T-cell (primary cell): ENCODE data around the gene PSMD7. TPM values are rescaled to one million over a fixed set of nuclear protein-coding genes. Genes with fewer than 3 reads are reported as not detected.

Experiments
- ATAC-seq, 4 experiments: fragments of 200-7000 bp in 3 of 4; fragments of 150-1000 bp in 1 of 4; cut with Tn5 transposase; replicated peaks in 1 of 4; 1 replicate in 3 of 4; 2 replicates in 1 of 4; pipeline ENCODE4 v1.10.0; 2021; ENCODE audit warnings: moderate library complexity in 3 of 4, mild to moderate bottlenecking in 2 of 4, moderate number of reproducible peaks in 1 of 4
- CTCF ChIA-PET, 2 donors: fragments of 300-600 bp; sonication (Branson Sonifier 250); formaldehyde crosslinking; loops; one replicate each; lab custom pipeline; 2022; ENCODE audit warnings: antibody characterized with exemption in 2 of 2; lab: Charles Lee
- POLR2A ChIA-PET, 2 donors: fragments of 300-600 bp; sonication (Branson Sonifier 250); formaldehyde crosslinking; loops; one replicate each; lab custom pipeline; 2022; ENCODE audit warnings: antibody characterized with exemption in 2 of 2; lab: Charles Lee
- DNase-seq, 35 experiments: peaks; one replicate each; pipeline versions ENCODE4 v3.0.0 to v3.0.0-alpha.2; 2013 to 2023
- H3K27ac ChIP-seq: one replicate; pipeline ENCODE4 v1.5.1; 2013; ENCODE audit warnings: low read length
- H3K27me3 ChIP-seq, 2 experiments: replicated peaks in 1 of 2; 1 replicate in 1 of 2; 2 replicates in 1 of 2; pipeline versions ENCODE4 v1.6.1 to v1.7.0; 2013; ENCODE audit warnings: low read length in 1 of 2, mixed read lengths in 1 of 2; ENCODE audit not compliant: control insufficient read depth in 2 of 2, insufficient read depth in 2 of 2; ENCODE audit errors: extremely low read depth in 1 of 2
- H3K36me3 ChIP-seq, 2 donors: 1 replicate in 1 of 2; 2 replicates in 1 of 2; pipeline versions ENCODE4 v1.6.1 to v1.7.0; 2013; ENCODE audit warnings: low read length in 1 of 2; ENCODE audit not compliant: control insufficient read depth in 2 of 2, insufficient read depth in 1 of 2; ENCODE audit errors: extremely low read depth in 1 of 2
- H3K4me1 ChIP-seq, 2 experiments: 1 replicate in 1 of 2; 2 replicates in 1 of 2; pipeline versions ENCODE4 v1.6.1 to v1.7.0; 2013; ENCODE audit warnings: low read length in 2 of 2, mixed read lengths in 1 of 2; ENCODE audit not compliant: insufficient read depth in 2 of 2, control insufficient read depth in 1 of 2; ENCODE audit errors: extremely low read depth in 1 of 2
- H3K4me3 ChIP-seq, 2 donors: 1 replicate in 1 of 2; 2 replicates in 1 of 2; pipeline versions ENCODE4 v1.5.1 to v1.7.0; 2013; ENCODE audit warnings: mild to moderate bottlenecking in 2 of 2, low read length in 1 of 2, moderate library complexity in 1 of 2; ENCODE audit not compliant: control insufficient read depth in 1 of 2; ENCODE audit errors: extremely low read depth in 1 of 2
- H3K9me3 ChIP-seq: 2 replicates; pipeline ENCODE4 v1.7.0; 2013
- H3K27ac Mint-ChIP-seq, 2 donors: one replicate each; pipeline ENCODE4 v1.8.0; 2020 to 2021; ENCODE audit warnings: mild to moderate bottlenecking in 2 of 2, mixed read lengths in 2 of 2
- H3K27me3 Mint-ChIP-seq, 2 donors: one replicate each; pipeline ENCODE4 v1.8.0; 2021 to 2022; ENCODE audit warnings: mixed read lengths in 2 of 2
- H3K36me3 Mint-ChIP-seq: one replicate; pipeline ENCODE4 v1.8.0; 2021; ENCODE audit warnings: mixed read lengths
- H3K4me1 Mint-ChIP-seq, 3 donors: one replicate each; pipeline ENCODE4 v1.8.0; 2020 to 2022; ENCODE audit warnings: mixed read lengths in 3 of 3, mild to moderate bottlenecking in 1 of 3
- H3K4me3 Mint-ChIP-seq, 3 donors: one replicate each; pipeline ENCODE4 v1.8.0; 2020 to 2022; ENCODE audit warnings: mild to moderate bottlenecking in 3 of 3, mixed read lengths in 3 of 3, moderate library complexity in 3 of 3
- H3K9me3 Mint-ChIP-seq, 3 donors: one replicate each; pipeline ENCODE4 v1.8.0; 2020 to 2022; ENCODE audit warnings: mixed read lengths in 3 of 3
- WGBS: methylation state at CpG from one replicate; pipeline ENCODE4 v1.1.5; 2013; ENCODE audit warnings: missing lambda C conversion rate; ENCODE audit not compliant: insufficient coverage; 5-methylcytosine and 5-hydroxymethylcytosine counted together
- total RNA-seq, 35 experiments: library from RNA in 6 of 35; stranded (reverse) in 6 of 35; fragments of 120-200 nt in 1 of 35; gene quantifications; one replicate each; pipeline versions ENCODE4 v1.2.1 to v1.2.4 and lab custom pipeline; 2013 to 2026

The PSMD7 gene
- total RNA-seq, 5 donors from 2014 or later (not counting 1 experiment from before 2014, with no cell fraction given), result 57.8 to 79.9 (median 71.2) TPM

DNA sequence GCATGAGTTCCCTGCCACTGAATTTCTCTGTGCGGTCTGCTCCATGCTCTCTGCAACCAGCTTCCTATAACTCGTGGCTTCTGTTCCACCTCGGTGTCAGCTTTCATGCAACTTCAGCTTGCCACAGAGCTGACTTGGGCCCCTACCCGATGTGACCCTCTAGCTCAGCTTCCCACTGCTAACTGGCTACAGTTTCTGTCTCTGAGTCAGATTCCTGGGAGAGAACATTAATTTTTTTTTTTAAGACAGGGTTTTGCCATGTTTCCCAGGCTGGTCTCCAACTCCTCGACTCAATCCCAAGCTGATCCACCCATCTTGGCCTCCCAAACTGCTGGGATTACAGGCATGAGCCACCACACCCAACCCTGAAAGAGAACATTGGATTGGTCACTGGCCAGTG lies 35.5 kb upstream of the PSMD7 start:
- H3K4me1 ChIP-seq, result no peaks in the 10 kb centered on the region
- H3K9me3 ChIP-seq, result no peaks in the 10 kb centered on the region
- ChIA-PET POLR2A (no interaction called here), CTCF (no interaction called here)
- Mint-ChIP-seq H3K9me3 (no peaks in the 10 kb centered on the region), H3K27ac (no peak overlapping the region), H3K4me3 (no peak overlapping the region), H3K27me3 (peaks cover 0 to 9% of the 10 kb centered on the region in 2 donors), H3K36me3 (no peaks in the 10 kb centered on the region), H3K4me1 (no peaks in the 10 kb centered on the region)
- ATAC-seq (no peak), DNase-seq (no peak)
- H3K36me3 ChIP-seq, result no peaks in the 10 kb centered on the region
- peaks cover 0 to 12% of the 10 kb centered on the region in 2 experiments for H3K27me3 ChIP-seq
- WGBS, result 65% methylated on average over 4 of the region's 5 CpGs
- H3K4me3 ChIP-seq, result no peak overlapping the region
- no peak overlapping the region for H3K27ac ChIP-seq

DNA sequence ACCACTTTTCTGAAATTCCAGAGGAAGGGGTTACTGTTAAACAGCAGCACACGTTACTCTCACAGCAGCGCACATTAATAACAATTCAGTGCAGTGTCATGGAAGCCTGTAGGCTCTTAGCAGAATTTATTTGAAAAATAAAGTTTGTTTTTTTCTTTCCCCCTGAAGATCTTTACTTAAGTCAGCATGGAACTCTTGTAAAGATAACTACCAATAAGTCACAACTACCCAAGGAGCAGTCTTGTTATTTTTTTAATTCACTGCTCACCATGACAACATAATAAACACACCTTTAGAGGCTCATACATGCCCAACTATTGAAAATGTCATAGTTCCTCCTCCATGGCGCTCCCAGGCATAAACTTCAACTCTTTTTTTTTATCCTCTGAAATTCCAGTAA lies 31.8 kb upstream of the PSMD7 start:
- ChIA-PET POLR2A (no interaction called here), CTCF (no interaction called here)
- no peak for ATAC-seq
- Mint-ChIP-seq H3K27ac (no peak overlapping the region), H3K36me3 (peaks cover under 1% of the 10 kb centered on the region), H3K27me3 (peaks cover 0 to 7% of the 10 kb centered on the region in 2 donors), H3K4me1 (no peaks in the 10 kb centered on the region), H3K9me3 (peaks cover 0 to under 1% (median 0%) of the 10 kb centered on the region in 3 donors), H3K4me3 (no peak overlapping the region)
- Histone ChIP-seq H3K4me1 (no peaks in the 10 kb centered on the region), H3K4me3 (no peak overlapping the region), H3K9me3 (no peaks in the 10 kb centered on the region), H3K27ac (no peak overlapping the region), H3K27me3 (peaks cover 0 to 8% of the 10 kb centered on the region in 2 experiments), H3K36me3 (no peaks in the 10 kb centered on the region)
- WGBS, result no CpG with 5 or more reads among the region's 3 CpGs
- DNase-seq, result no peak

GRCh38 chr16:74268372-74268782 lies 28.2 kb upstream of the PSMD7 start:
- no peak overlapping the region for H3K27ac Mint-ChIP-seq
- peaks cover 5% of the 10 kb centered on the region for H3K36me3 Mint-ChIP-seq
- Histone ChIP-seq H3K9me3 (no peaks in the 10 kb centered on the region), H3K4me3 (no peak overlapping the region), H3K36me3 (no peaks in the 10 kb centered on the region), H3K27me3 (peaks cover 0 to 2% of the 10 kb centered on the region in 2 experiments), H3K4me1 (no peaks in the 10 kb centered on the region), H3K27ac (no peak overlapping the region)
- DNase-seq (no peak), ATAC-seq (no peak)
- peaks cover 0 to 3% (median 0%) of the 10 kb centered on the region in 3 donors for H3K9me3 Mint-ChIP-seq
- no peaks in the 10 kb centered on the region for H3K4me1 Mint-ChIP-seq
- 33% methylated on average over 1 of the region's 3 CpGs for WGBS
- CTCF ChIA-PET, result no interaction called here
- POLR2A ChIA-PET, result no interaction called here
- H3K27me3 Mint-ChIP-seq, result peaks cover 7 to 14% of the 10 kb centered on the region in 2 donors
- H3K4me3 Mint-ChIP-seq, result no peak overlapping the region

DNA sequence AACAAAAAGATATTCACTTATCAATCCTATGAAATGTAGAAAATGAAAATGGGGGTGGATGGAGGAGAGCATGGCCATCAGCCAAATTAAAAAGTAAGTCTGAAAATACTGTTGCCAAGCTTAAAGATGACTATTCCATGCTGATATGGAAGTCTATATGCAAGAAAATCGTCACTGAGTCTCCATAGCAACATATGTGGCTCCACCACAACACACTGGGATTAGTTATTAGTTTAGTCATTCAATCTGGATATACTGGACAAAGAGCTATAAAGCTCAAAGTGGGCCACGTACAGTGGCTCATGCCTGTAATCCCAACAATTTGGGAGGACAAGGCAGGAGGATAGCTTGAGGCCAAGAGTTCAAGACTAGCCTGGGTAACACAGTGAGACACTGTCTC lies 24.7 kb upstream of the PSMD7 start:
- POLR2A ChIA-PET, result interaction anchor here in 1 of 2 donors (0.6 kb wide), 1 partner anchor 34 kb away, joined by 3 read pairs; no protein-coding TSS in a partner anchor
- CTCF ChIA-PET, result interaction anchor here in 1 of 2 donors (0.5 kb wide), 1 partner anchor 1575 kb away, joined by 3 read pairs; no protein-coding TSS in a partner anchor
- peaks cover 0 to 3% (median 0%) of the 10 kb centered on the region in 3 donors for H3K9me3 Mint-ChIP-seq

GRCh38 chr16:74275031-74275636 lies 21.5 kb upstream of the PSMD7 start:
- Mint-ChIP-seq H3K27ac (peak overlapping the region in 1 of 2 donors; percentile 50), H3K27me3 (peaks cover 25 to 36% of the 10 kb centered on the region in 2 donors), H3K36me3 (peaks cover 8% of the 10 kb centered on the region), H3K4me3 (no peak overlapping the region), H3K4me1 (no peaks in the 10 kb centered on the region), H3K9me3 (peaks cover 0 to 6% (median 6%) of the 10 kb centered on the region in 3 donors)
- Histone ChIP-seq H3K4me1 (no peaks in the 10 kb centered on the region), H3K9me3 (no peaks in the 10 kb centered on the region), H3K36me3 (no peaks in the 10 kb centered on the region), H3K4me3 (no peak overlapping the region), H3K27ac (no peak overlapping the region), H3K27me3 (peaks cover 0 to 4% of the 10 kb centered on the region in 2 experiments)
- ChIA-PET POLR2A (no interaction called here), CTCF (no interaction called here)
- ATAC-seq (no peak), DNase-seq (peak in 1 of 35 experiments; percentile 6)
- WGBS, result no CpG with 5 or more reads among the region's 2 CpGs

More for the DNA sequence above, 24.7 kb upstream of the PSMD7 start:
- peaks cover 0 to 2% of the 10 kb centered on the region in 2 experiments for H3K27me3 ChIP-seq
- no peak overlapping the region for H3K27ac ChIP-seq
- H3K4me1 ChIP-seq, result no peaks in the 10 kb centered on the region
- Mint-ChIP-seq H3K36me3 (peaks cover 5% of the 10 kb centered on the region), H3K4me1 (no peaks in the 10 kb centered on the region), H3K4me3 (no peak overlapping the region), H3K27ac (no peak overlapping the region), H3K27me3 (peaks cover 20 to 32% of the 10 kb centered on the region in 2 donors)
- no peaks in the 10 kb centered on the region for H3K9me3 ChIP-seq
- ATAC-seq (no peak), DNase-seq (no peak)
- H3K36me3 ChIP-seq, result no peaks in the 10 kb centered on the region
- H3K4me3 ChIP-seq, result no peak overlapping the region
- WGBS, result 83% methylated on average over 1 of the region's 2 CpGs

DNA sequence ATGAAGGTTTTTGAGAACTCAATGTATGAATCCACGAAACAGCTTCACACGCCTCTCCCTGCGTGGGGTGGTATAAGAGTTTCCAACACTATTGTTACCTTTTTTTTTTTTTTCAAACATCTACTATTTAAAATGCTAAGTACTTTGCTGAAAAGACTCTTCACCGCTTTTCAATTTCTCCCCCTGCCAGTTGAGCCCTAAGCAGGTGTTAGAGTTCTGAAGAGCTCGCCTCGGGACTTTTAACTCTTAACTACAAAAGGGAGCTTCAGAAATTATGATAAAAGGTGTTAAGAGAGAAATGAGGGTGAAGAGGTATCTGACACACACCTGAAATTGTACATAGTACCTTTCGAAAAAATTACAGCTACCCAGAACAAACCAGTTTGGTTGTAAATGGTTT lies 20.9 kb upstream of the PSMD7 start:
- ATAC-seq (no peak), DNase-seq (no peak)
- ChIA-PET POLR2A (interaction anchor here in 1 of 2 donors (0.7 kb wide), 1 partner anchor 16 kb away, joined by 4 read pairs; no protein-coding TSS in a partner anchor), CTCF (no interaction called here)
- peaks cover 0 to 6% (median 6%) of the 10 kb centered on the region in 3 donors for H3K9me3 Mint-ChIP-seq
- no peak overlapping the region for H3K27ac Mint-ChIP-seq
- H3K4me3 Mint-ChIP-seq, result no peak overlapping the region
- peaks cover 0 to 4% of the 10 kb centered on the region in 2 experiments for H3K27me3 ChIP-seq
- no peaks in the 10 kb centered on the region for H3K4me1 Mint-ChIP-seq
- no peaks in the 10 kb centered on the region for H3K4me1 ChIP-seq
- H3K27me3 Mint-ChIP-seq, result peaks cover 25 to 36% of the 10 kb centered on the region in 2 donors
- H3K36me3 Mint-ChIP-seq, result peaks cover 6% of the 10 kb centered on the region
- H3K4me3 ChIP-seq, result no peak overlapping the region
- H3K36me3 ChIP-seq, result no peaks in the 10 kb centered on the region
- no peak overlapping the region for H3K27ac ChIP-seq
- WGBS, result no CpG with 5 or more reads among the region's 7 CpGs
- no peaks in the 10 kb centered on the region for H3K9me3 ChIP-seq
